GM19099 (cell line): ENCODE results near the gene SHLD3.

Source experiments
- POLR2A ChIP-seq: IDR thresholded peaks from 3 replicates; pipeline ENCODE4 v1.6.1; 2011; ENCODE audit warnings: low read depth; ENCODE audit not compliant: insufficient read length; ENCODE audit errors: extremely low read depth

Gene SHLD3

GRCh38 chr5:65672796-65673195, 48.0 kb downstream of the SHLD3 start:
- TF ChIP-seq POLR2A: no peak

- TF ChIP-seq POLR2A: no peak
Measured at GRCh38 chr5:65674749-65675148, 49.9 kb downstream of the SHLD3 start.
